ENCODE measurements around the gene RNGTT.

Gene RNGTT

GRCh38 chr6:88629838-88630494, 333.5 kb downstream of the RNGTT start:
- no peak for TF ChIP-seq TEAD4 (IDR thresholded peaks at IDR 0.05)
- no peak for TF ChIP-seq TCF12 (IDR thresholded peaks at IDR 0.05; ENCODE audit: low read depth)
- TF ChIP-seq MAX (IDR thresholded peaks at IDR 0.05): no peak
- no peak for TF ChIP-seq TAF1 (IDR thresholded peaks at IDR 0.05; ENCODE audit: low read depth)
- TF ChIP-seq EP300 (IDR thresholded peaks at IDR 0.05; ENCODE audit: borderline replicate concordance): no peak
- TF ChIP-seq CEBPB (IDR thresholded peaks at IDR 0.05): no peak
- TF ChIP-seq ZBTB7A (IDR thresholded peaks at IDR 0.05; ENCODE audit: low read depth): no peak
- no peak for TF ChIP-seq USF1 (IDR thresholded peaks at IDR 0.05)
- TF ChIP-seq, protein P1, sequence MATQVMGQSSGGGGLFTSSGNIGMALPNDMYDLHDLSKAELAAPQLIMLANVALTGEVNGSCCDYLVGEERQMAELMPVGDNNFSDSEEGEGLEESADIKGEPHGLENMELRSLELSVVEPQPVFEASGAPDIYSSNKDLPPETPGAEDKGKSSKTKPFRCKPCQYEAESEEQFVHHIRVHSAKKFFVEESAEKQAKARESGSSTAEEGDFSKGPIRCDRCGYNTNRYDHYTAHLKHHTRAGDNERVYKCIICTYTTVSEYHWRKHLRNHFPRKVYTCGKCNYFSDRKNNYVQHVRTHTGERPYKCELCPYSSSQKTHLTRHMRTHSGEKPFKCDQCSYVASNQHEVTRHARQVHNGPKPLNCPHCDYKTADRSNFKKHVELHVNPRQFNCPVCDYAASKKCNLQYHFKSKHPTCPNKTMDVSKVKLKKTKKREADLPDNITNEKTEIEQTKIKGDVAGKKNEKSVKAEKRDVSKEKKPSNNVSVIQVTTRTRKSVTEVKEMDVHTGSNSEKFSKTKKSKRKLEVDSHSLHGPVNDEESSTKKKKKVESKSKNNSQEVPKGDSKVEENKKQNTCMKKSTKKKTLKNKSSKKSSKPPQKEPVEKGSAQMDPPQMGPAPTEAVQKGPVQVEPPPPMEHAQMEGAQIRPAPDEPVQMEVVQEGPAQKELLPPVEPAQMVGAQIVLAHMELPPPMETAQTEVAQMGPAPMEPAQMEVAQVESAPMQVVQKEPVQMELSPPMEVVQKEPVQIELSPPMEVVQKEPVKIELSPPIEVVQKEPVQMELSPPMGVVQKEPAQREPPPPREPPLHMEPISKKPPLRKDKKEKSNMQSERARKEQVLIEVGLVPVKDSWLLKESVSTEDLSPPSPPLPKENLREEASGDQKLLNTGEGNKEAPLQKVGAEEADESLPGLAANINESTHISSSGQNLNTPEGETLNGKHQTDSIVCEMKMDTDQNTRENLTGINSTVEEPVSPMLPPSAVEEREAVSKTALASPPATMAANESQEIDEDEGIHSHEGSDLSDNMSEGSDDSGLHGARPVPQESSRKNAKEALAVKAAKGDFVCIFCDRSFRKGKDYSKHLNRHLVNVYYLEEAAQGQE (IDR thresholded peaks at IDR 0.05; ENCODE audit: low read depth): no peak
- TF ChIP-seq CREB1 (IDR thresholded peaks at IDR 0.05; ENCODE audit: low read depth): no peak
- TF ChIP-seq NFIC (IDR thresholded peaks at IDR 0.05): no peak
- no peak for TF ChIP-seq FOXM1 (IDR thresholded peaks at IDR 0.05; ENCODE audit: borderline replicate concordance, low read depth)
- TF ChIP-seq RAD21 (IDR thresholded peaks at IDR 0.05; ENCODE audit: low read depth): no peak

DNA sequence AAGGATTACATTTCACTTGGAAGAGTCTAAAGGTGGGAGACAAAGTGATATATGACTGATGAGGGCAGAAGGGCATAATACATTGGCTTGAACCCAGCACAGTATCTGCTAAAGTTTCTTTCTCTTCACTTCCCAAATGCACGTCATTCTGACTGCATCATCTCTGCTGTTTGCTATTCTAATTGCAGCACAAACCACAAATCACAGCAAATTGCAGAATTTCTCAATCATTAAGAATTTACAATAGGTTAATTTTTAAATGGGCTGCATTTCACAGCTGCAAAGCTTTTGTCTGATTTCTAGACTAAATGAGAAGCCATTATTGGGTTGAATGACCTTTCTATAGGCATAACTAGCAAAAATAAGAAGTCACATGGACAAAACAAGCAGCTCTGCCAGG, 337.0 kb downstream of the RNGTT start:
- no peak for TF ChIP-seq NFIC (IDR thresholded peaks at IDR 0.05)
- TF ChIP-seq TEAD4 (IDR thresholded peaks at IDR 0.05): no peak
- no peak for TF ChIP-seq EGR1 (IDR thresholded peaks at IDR 0.05)
- TF ChIP-seq FOXM1 (IDR thresholded peaks at IDR 0.05; ENCODE audit: borderline replicate concordance, low read depth): no peak
- no peak for TF ChIP-seq USF1 (IDR thresholded peaks at IDR 0.05)
- TF ChIP-seq ZBTB7A (IDR thresholded peaks at IDR 0.05; ENCODE audit: low read depth): no peak
- TF ChIP-seq YY1 (IDR thresholded peaks at IDR 0.05; ENCODE audit: low read depth): no peak
- no peak for TF ChIP-seq EP300 (IDR thresholded peaks at IDR 0.05; ENCODE audit: borderline replicate concordance)
- TF ChIP-seq CREB1 (IDR thresholded peaks at IDR 0.05; ENCODE audit: low read depth): no peak
- TF ChIP-seq MAX (IDR thresholded peaks at IDR 0.05): no peak
- TF ChIP-seq RAD21 (IDR thresholded peaks at IDR 0.05; ENCODE audit: low read depth): no peak

GRCh38 chr6:88623531-88623930, 339.9 kb downstream of the RNGTT start:
- no peak for TF ChIP-seq CEBPB (IDR thresholded peaks at IDR 0.05)
- TF ChIP-seq MAX (IDR thresholded peaks at IDR 0.05): no peak
- no peak for TF ChIP-seq EP300 (IDR thresholded peaks at IDR 0.05; ENCODE audit: borderline replicate concordance)
- no peak for TF ChIP-seq TCF12 (IDR thresholded peaks at IDR 0.05; ENCODE audit: low read depth)
- TF ChIP-seq FOXM1 (IDR thresholded peaks at IDR 0.05; ENCODE audit: borderline replicate concordance, low read depth): no peak
- no peak for TF ChIP-seq ZBTB7A (IDR thresholded peaks at IDR 0.05; ENCODE audit: low read depth)
- TF ChIP-seq TEAD4 (IDR thresholded peaks at IDR 0.05): no peak
- no peak for TF ChIP-seq YY1 (IDR thresholded peaks at IDR 0.05; ENCODE audit: low read depth)
- TF ChIP-seq RAD21 (IDR thresholded peaks at IDR 0.05; ENCODE audit: low read depth): no peak
- TF ChIP-seq CREB1 (IDR thresholded peaks at IDR 0.05; ENCODE audit: low read depth): no peak
- TF ChIP-seq USF1 (IDR thresholded peaks at IDR 0.05): no peak
- no peak for TF ChIP-seq EGR1 (IDR thresholded peaks at IDR 0.05)
- no peak for TF ChIP-seq TAF1 (IDR thresholded peaks at IDR 0.05; ENCODE audit: low read depth)
- TF ChIP-seq NFIC (IDR thresholded peaks at IDR 0.05): no peak
- TF ChIP-seq, protein P1 (IDR thresholded peaks at IDR 0.05; ENCODE audit: low read depth): no peak

GRCh38 chr6:88619951-88620350, 343.5 kb downstream of the RNGTT start:
- TF ChIP-seq EGR1 (IDR thresholded peaks at IDR 0.05): no peak
- no peak for TF ChIP-seq NFIC (IDR thresholded peaks at IDR 0.05)
- TF ChIP-seq, protein P1 (IDR thresholded peaks at IDR 0.05; ENCODE audit: low read depth): no peak
- no peak for TF ChIP-seq FOXM1 (IDR thresholded peaks at IDR 0.05; ENCODE audit: borderline replicate concordance, low read depth)
- TF ChIP-seq TEAD4 (IDR thresholded peaks at IDR 0.05): no peak
- no peak for TF ChIP-seq TCF12 (IDR thresholded peaks at IDR 0.05; ENCODE audit: low read depth)
- no peak for TF ChIP-seq CEBPB (IDR thresholded peaks at IDR 0.05)

Measured in Ishikawa (cell line).